ENCODE measurements around the gene SPTLC1. TPM values are rescaled to one million over a fixed set of nuclear protein-coding genes. Genes with fewer than 3 reads are reported as not detected.
A peak's percentile ranks its signal among the peaks of the same experiment; 100 is the strongest.

SPTLC1 gene
- total and polyA plus RNA-seq, 2 experiments from 2014 or later: 54.8 to 100 TPM

DNA sequence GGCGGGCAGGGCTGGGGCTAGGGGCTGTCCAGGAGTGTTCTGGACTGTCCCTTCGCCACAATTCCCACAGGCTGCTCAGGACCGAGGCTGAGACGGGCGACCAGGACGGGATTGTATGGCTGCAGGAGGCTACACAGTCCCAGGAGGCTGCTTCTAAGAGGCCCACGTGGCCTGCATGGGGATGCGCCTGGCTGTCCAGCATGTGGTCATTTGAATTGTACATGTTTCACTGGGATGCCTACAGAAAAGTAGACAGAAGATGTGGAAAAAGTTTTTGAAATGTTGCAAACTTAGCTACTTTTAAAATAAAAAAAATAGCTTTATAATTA, 32.6 kb upstream of the SPTLC1 start:
- H4K20me1 ChIP-seq (replicated peaks; ENCODE audit: insufficient read depth): no peaks in the 10 kb centered on the region
- H3K79me2 ChIP-seq (replicated peaks; ENCODE audit: insufficient read depth): no peaks in the 10 kb centered on the region
- TF ChIP-seq ETS1 (IDR thresholded peaks at IDR 0.05): no peak
- TF ChIP-seq ZNF331 (CRISPR knock-in tag; IDR thresholded peaks at IDR 0.05; ENCODE audit: low read depth): no peak
- TF ChIP-seq JUNB (IDR thresholded peaks at IDR 0.05; ENCODE audit: unreplicated experiment): no peak
- TF ChIP-seq, protein P1, sequence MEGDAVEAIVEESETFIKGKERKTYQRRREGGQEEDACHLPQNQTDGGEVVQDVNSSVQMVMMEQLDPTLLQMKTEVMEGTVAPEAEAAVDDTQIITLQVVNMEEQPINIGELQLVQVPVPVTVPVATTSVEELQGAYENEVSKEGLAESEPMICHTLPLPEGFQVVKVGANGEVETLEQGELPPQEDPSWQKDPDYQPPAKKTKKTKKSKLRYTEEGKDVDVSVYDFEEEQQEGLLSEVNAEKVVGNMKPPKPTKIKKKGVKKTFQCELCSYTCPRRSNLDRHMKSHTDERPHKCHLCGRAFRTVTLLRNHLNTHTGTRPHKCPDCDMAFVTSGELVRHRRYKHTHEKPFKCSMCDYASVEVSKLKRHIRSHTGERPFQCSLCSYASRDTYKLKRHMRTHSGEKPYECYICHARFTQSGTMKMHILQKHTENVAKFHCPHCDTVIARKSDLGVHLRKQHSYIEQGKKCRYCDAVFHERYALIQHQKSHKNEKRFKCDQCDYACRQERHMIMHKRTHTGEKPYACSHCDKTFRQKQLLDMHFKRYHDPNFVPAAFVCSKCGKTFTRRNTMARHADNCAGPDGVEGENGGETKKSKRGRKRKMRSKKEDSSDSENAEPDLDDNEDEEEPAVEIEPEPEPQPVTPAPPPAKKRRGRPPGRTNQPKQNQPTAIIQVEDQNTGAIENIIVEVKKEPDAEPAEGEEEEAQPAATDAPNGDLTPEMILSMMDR (conservative IDR thresholded peaks at IDR 0.05; ENCODE audit: low read depth in 2 of 2): no peak
- H3K27ac ChIP-seq (ENCODE audit: low read depth): no peak overlapping the region
- peaks cover under 1% of the 10 kb centered on the region; the same call in 1 of the 2 replicates for H3K27me3 ChIP-seq (ENCODE audit: insufficient read depth)
- H2AFZ ChIP-seq: peak overlapping the region; percentile 85; the same call in 1 of the 2 replicates
- Mint-ChIP-seq H3K27me3 (ENCODE audit: insufficient read depth, low read depth, poor library complexity) (peaks cover 8% of the 10 kb centered on the region), H3K4me3 (no peak overlapping the region), H3K9me3 (no peaks in the 10 kb centered on the region), H3K4me1 (peaks cover 23% of the 10 kb centered on the region), H3K27ac (peak overlapping the region; percentile 61; the same call in 1 of the 2 replicates), H3K36me3 (ENCODE audit: low read depth) (no peaks in the 10 kb centered on the region)
- H3K36me3 ChIP-seq (ENCODE audit: insufficient read depth): no peaks in the 10 kb centered on the region
- peaks cover 18% of the 10 kb centered on the region for H3K4me1 ChIP-seq (ENCODE audit: insufficient read depth)
- no peaks in the 10 kb centered on the region for H3K9me2 ChIP-seq (ENCODE audit: insufficient read depth)
- ATAC-seq (peak; percentile 48), DNase-seq (ENCODE audit: low spot score) (no peak)
- H3K4me3 ChIP-seq: no peak overlapping the region
- no peaks in the 10 kb centered on the region for H3F3A ChIP-seq (replicated peaks; ENCODE audit: low read depth)
- peak overlapping the region; percentile 46; the same call in 1 of the 2 replicates for H3K4me2 ChIP-seq

- Mint-ChIP-seq H3K9me3 (no peaks in the 10 kb centered on the region), H3K36me3 (ENCODE audit: low read depth) (no peaks in the 10 kb centered on the region), H3K4me1 (peaks cover 23% of the 10 kb centered on the region), H3K27me3 (ENCODE audit: insufficient read depth, low read depth, poor library complexity) (peaks cover 14% of the 10 kb centered on the region), H3K27ac (peak overlapping the region; percentile 61), H3K4me3 (peak overlapping the region; percentile 43; the same call in 1 of the 3 replicates)
- Histone ChIP-seq H3K9me2 (ENCODE audit: insufficient read depth) (no peaks in the 10 kb centered on the region), H2AFZ (peak overlapping the region; percentile 85; the same call in 1 of the 2 replicates), H3K4me1 (ENCODE audit: insufficient read depth) (peaks cover 18% of the 10 kb centered on the region), H3F3A (replicated peaks; ENCODE audit: low read depth) (no peaks in the 10 kb centered on the region), H3K4me2 (peak overlapping the region; percentile 46), H3K79me2 (replicated peaks; ENCODE audit: insufficient read depth) (no peaks in the 10 kb centered on the region), H3K4me3 (peak overlapping the region; percentile 40; the same call in 1 of the 2 replicates), H3K36me3 (ENCODE audit: insufficient read depth) (no peaks in the 10 kb centered on the region), H4K20me1 (replicated peaks; ENCODE audit: insufficient read depth) (no peaks in the 10 kb centered on the region), H3K27ac (ENCODE audit: low read depth) (no peak overlapping the region), H3K27me3 (ENCODE audit: insufficient read depth) (peaks cover 6% of the 10 kb centered on the region; the same call in 1 of the 2 replicates)
- TF ChIP-seq POLR2AphosphoS5 (IDR thresholded peaks at IDR 0.05; ENCODE audit: low read depth): no peak
- no peak for TF ChIP-seq REST (IDR thresholded peaks at IDR 0.05; ENCODE audit: unreplicated experiment)
- TF ChIP-seq ZNF331 (CRISPR knock-in tag; IDR thresholded peaks at IDR 0.05; ENCODE audit: low read depth): no peak
- no peak for TF ChIP-seq EZH2 (IDR thresholded peaks at IDR 0.05; ENCODE audit: low read depth, unreplicated experiment)
- TF ChIP-seq NANOG (IDR thresholded peaks at IDR 0.05; ENCODE audit: borderline replicate concordance): no peak
- no peak for TF ChIP-seq ETS1 (IDR thresholded peaks at IDR 0.05)
- no peak for TF ChIP-seq CREB1 (CRISPR knock-in tag; IDR thresholded peaks at IDR 0.05; ENCODE audit: low read depth)
- TF ChIP-seq EZH2phosphoT487 (IDR thresholded peaks at IDR 0.05; ENCODE audit: unreplicated experiment): no peak
- no peak for TF ChIP-seq STAT1 (IDR thresholded peaks at IDR 0.05; ENCODE audit: unreplicated experiment)
- TF ChIP-seq JUNB (IDR thresholded peaks at IDR 0.05; ENCODE audit: unreplicated experiment): no peak
- TF ChIP-seq, protein P1 (conservative IDR thresholded peaks at IDR 0.05; ENCODE audit: low read depth in 2 of 2): no peak
- ATAC-seq (peak; percentile 71), DNase-seq (ENCODE audit: low spot score) (peak; percentile 66)
Measured at GRCh38 chr9:92147030-92147851, 32.0 kb upstream of the SPTLC1 start.
